Fibroblast of villous mesenchyme (primary cell): ENCODE data around the gene GBP6. TPM values are rescaled to one million over a fixed set of nuclear protein-coding genes. Genes with fewer than 3 reads are reported as not detected.
"Not testable (repeated sequence)": the region's sequence is repeated elsewhere in the genome, so short reads cannot be mapped to it uniquely, and the experiment has no call there.

ENCODE experiments used
- DNase-seq: peaks from one replicate; pipeline ENCODE4 v3.0.0-alpha.2; 2010; ENCODE audit warnings: low read depth
- H3K4me3 ChIP-seq: 2 replicates; pipeline ENCODE4 v1.5.1; 2011; ENCODE audit warnings: low read depth, mild to moderate bottlenecking, low read length
- CTCF ChIP-seq: IDR thresholded peaks from 2 replicates; pipeline ENCODE4 v1.5.1; 2012; ENCODE audit warnings: low read depth, mild to moderate bottlenecking, low read length; ENCODE audit not compliant: insufficient read depth
- total RNA-seq: library from RNA; depleted of rRNA; stranded (reverse); fragments of >200 nt; gene quantifications from 2 replicates; pipeline ENCODE4 v1.2.3, GENCODE V29; 2012

The GBP6 gene
- total RNA-seq, 1 donor = not detected

DNA sequence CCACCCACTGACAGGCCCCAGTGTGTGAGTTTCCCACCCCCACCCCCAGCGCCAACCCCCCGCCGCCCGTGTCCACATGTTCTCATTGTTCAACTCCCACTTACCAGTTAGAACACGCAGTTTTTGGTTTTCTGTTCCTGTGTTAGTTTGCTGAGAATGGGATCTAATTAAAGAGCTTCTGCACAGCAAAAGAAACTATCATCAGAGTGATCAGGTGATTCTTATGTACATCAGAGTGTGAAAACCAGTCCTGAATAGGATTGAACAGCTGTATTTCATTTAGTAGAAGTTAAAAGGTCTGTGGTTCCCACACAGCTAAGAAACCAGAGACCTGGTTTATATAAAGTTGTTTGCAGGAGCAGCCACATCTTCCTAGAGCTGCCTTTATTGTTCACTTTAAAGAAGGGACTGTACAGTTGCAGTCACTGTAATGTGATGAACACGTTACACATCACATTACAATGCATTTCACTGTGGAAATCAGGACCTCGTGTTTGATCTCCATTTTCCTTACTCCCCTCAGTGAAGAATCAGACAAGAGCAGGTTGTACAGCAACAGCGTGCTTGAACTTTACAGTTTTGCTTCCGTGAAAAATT, 1.2 kb downstream of the GBP6 start:
- no peak for DNase-seq
- H3K4me3 ChIP-seq = no peak overlapping the region
- no peak for TF ChIP-seq CTCF

DNA sequence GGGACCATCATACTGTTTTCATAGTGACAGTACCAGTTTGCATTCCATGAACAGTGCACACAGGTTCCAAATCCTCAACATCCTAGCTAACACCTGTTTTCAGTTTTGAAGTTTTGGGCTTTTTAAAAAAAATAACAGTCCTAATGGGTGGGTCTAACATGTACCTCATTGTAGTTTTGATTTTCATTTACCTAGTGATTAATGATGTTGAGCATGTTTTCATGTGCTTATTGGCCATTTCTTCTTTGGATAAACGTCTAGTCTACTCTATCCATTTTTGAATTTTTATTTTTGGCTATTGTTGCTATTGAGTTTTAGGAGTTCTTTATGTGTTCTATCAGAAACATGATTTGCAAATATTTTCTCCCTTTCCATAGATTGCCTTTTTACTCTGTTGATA, 3.4 kb downstream of the GBP6 start:
- DNase-seq = no peak
- no peak for TF ChIP-seq CTCF
- H3K4me3 ChIP-seq = no peak overlapping the region

DNA sequence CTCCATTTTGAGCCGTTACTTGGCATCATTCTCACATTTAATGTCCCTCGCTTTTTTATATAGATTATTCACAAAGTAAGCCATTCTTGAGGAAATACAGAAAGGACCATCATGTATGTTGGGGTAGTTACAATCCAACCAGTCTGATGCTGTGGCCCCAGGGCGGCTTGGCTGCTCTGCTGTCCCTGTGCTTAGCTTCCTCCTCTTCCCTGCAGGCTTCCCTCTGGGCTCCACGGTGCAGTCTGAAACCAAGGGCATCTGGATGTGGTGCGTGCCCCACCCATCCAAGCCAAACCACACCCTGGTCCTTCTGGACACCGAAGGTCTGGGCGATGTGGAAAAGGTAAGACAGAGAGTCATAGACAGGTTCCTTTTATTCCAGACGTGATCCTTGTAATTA, 5.5 kb downstream of the GBP6 start:
- DNase-seq = no peak
- TF ChIP-seq CTCF = no peak
- H3K4me3 ChIP-seq = no peak overlapping the region

GRCh38 chr1:89373810-89374209, 10.0 kb downstream of the GBP6 start:
- not testable (repeated sequence) for DNase-seq, H3K4me3 ChIP-seq

GRCh38 chr1:89378001-89378400, 14.1 kb downstream of the GBP6 start:
- no peak for TF ChIP-seq CTCF
- no peak for DNase-seq
- H3K4me3 ChIP-seq = no peak overlapping the region

GRCh38 chr1:89381618-89382017, 17.8 kb downstream of the GBP6 start:
- no peak for DNase-seq
- H3K4me3 ChIP-seq = no peak overlapping the region
- no peak for TF ChIP-seq CTCF

GRCh38 chr1:89382479-89382878, 18.6 kb downstream of the GBP6 start:
- no peak for TF ChIP-seq CTCF
- DNase-seq = no peak
- no peak overlapping the region for H3K4me3 ChIP-seq

GRCh38 chr1:89383185-89383584, 19.3 kb downstream of the GBP6 start:
- no peak overlapping the region for H3K4me3 ChIP-seq
- no peak for DNase-seq
- TF ChIP-seq CTCF = no peak
